Measurements from ENCODE around the gene ETHE1. TPM values are rescaled to one million over a fixed set of nuclear protein-coding genes. Genes with fewer than 3 reads are reported as not detected.

ETHE1 gene
- total and polyA plus RNA-seq, 2 donors from 2014 or later, result 61.3 to 81.8 TPM

- peak; percentile 96 to 98 (median 97) for DNase-seq
These were observed 51.9 kb downstream of the ETHE1 start for GRCh38 chr19:43474986-43475705.

GRCh38 chr19:43474487-43474886 lies 52.5 kb downstream of the ETHE1 start:
- TF ChIP-seq, protein P1, sequence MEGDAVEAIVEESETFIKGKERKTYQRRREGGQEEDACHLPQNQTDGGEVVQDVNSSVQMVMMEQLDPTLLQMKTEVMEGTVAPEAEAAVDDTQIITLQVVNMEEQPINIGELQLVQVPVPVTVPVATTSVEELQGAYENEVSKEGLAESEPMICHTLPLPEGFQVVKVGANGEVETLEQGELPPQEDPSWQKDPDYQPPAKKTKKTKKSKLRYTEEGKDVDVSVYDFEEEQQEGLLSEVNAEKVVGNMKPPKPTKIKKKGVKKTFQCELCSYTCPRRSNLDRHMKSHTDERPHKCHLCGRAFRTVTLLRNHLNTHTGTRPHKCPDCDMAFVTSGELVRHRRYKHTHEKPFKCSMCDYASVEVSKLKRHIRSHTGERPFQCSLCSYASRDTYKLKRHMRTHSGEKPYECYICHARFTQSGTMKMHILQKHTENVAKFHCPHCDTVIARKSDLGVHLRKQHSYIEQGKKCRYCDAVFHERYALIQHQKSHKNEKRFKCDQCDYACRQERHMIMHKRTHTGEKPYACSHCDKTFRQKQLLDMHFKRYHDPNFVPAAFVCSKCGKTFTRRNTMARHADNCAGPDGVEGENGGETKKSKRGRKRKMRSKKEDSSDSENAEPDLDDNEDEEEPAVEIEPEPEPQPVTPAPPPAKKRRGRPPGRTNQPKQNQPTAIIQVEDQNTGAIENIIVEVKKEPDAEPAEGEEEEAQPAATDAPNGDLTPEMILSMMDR (IDR thresholded peaks at IDR 0.05; ENCODE audit: borderline replicate concordance, extremely low read depth, insufficient read depth), result no peak
- H3K27me3 ChIP-seq (ENCODE audit: control insufficient read depth, insufficient read depth, low read length), result no peaks in the 10 kb centered on the region
- no peaks in the 10 kb centered on the region for H3K4me1 ChIP-seq (ENCODE audit: control insufficient read depth in 2 of 3, insufficient read depth in 2 of 3, low read depth in 1 of 3, low read length in 3 of 3)
- FAIRE-seq (no peak), DNase-seq (peak in 1 of 5 donors; percentile 39)
- H3K27ac ChIP-seq (ENCODE audit: low read depth in 2 of 2, low read length in 2 of 2), result peak overlapping the region in 1 of 2 donors; percentile 78
- H3K9ac ChIP-seq (ENCODE audit: low read length in 3 of 3), result peak overlapping the region in 1 of 3 donors; percentile 46
- peak overlapping the region in 1 of 3 donors; percentile 69 for H3K4me3 ChIP-seq (ENCODE audit: low read length in 3 of 3)
- no peaks in the 10 kb centered on the region for H3K36me3 ChIP-seq (ENCODE audit: control insufficient read depth in 2 of 3, insufficient read depth in 3 of 3, low read length in 3 of 3)
- no peaks in the 10 kb centered on the region for H3K9me3 ChIP-seq (ENCODE audit: control insufficient read depth in 2 of 3, insufficient read depth in 1 of 3, low read length in 3 of 3)
- intact Hi-C loops (cut with DNase I), result no loop called here

More at GRCh38 chr19:43474986-43475705, 51.9 kb downstream of the ETHE1 start:
- intact Hi-C loops (cut with DNase I), result no loop called here
- peak overlapping the region; percentile 64 to 79 (median 69) for H3K4me3 ChIP-seq (ENCODE audit: low read length in 3 of 3)
- TF ChIP-seq, protein P1 (IDR thresholded peaks at IDR 0.05; ENCODE audit: borderline replicate concordance, extremely low read depth, insufficient read depth), result no peak
- no peaks in the 10 kb centered on the region for H3K27me3 ChIP-seq (ENCODE audit: control insufficient read depth, insufficient read depth, low read length)
- no peaks in the 10 kb centered on the region for H3K4me1 ChIP-seq (ENCODE audit: control insufficient read depth in 2 of 3, insufficient read depth in 2 of 3, low read depth in 1 of 3, low read length in 3 of 3)
- H3K36me3 ChIP-seq (ENCODE audit: control insufficient read depth in 2 of 3, insufficient read depth in 3 of 3, low read length in 3 of 3), result no peaks in the 10 kb centered on the region
- no peaks in the 10 kb centered on the region for H3K9me3 ChIP-seq (ENCODE audit: control insufficient read depth in 2 of 3, insufficient read depth in 1 of 3, low read length in 3 of 3)
- H3K27ac ChIP-seq (ENCODE audit: low read depth in 2 of 2, low read length in 2 of 2), result peak overlapping the region; percentile 86 to 87
- peak; percentile 96 for FAIRE-seq
- H3K9ac ChIP-seq (ENCODE audit: low read length in 3 of 3), result peak overlapping the region; percentile 40 to 96 (median 90)

- H3K9me3 ChIP-seq (ENCODE audit: control insufficient read depth in 2 of 3, insufficient read depth in 1 of 3, low read length in 3 of 3), result no peaks in the 10 kb centered on the region
- FAIRE-seq (no peak), DNase-seq (no peak)
- H3K27ac ChIP-seq (ENCODE audit: low read depth in 2 of 2, low read length in 2 of 2), result no peak overlapping the region
- intact Hi-C loops (cut with DNase I), result no loop called here
- no peaks in the 10 kb centered on the region for H3K4me1 ChIP-seq (ENCODE audit: control insufficient read depth in 2 of 3, insufficient read depth in 2 of 3, low read depth in 1 of 3, low read length in 3 of 3)
- H3K36me3 ChIP-seq (ENCODE audit: control insufficient read depth in 2 of 3, insufficient read depth in 3 of 3, low read length in 3 of 3), result no peaks in the 10 kb centered on the region
- no peak overlapping the region for H3K4me3 ChIP-seq (ENCODE audit: low read length in 3 of 3)
- H3K9ac ChIP-seq (ENCODE audit: low read length in 3 of 3), result no peak overlapping the region
- H3K27me3 ChIP-seq (ENCODE audit: control insufficient read depth, insufficient read depth, low read length), result peaks cover under 1% of the 10 kb centered on the region
- TF ChIP-seq, protein P1 (IDR thresholded peaks at IDR 0.05; ENCODE audit: borderline replicate concordance, extremely low read depth, insufficient read depth), result no peak
These were observed 55.9 kb downstream of the ETHE1 start for GRCh38 chr19:43471091-43471490.

Data from kidney (tissue), 14 donors.